GM10266 (cell line): ENCODE measurements around the gene TMEM117.

Experiments
- DNase-seq: peaks from one replicate; pipeline ENCODE4 v3.0.0; 2012; ENCODE audit errors: extremely low spot score
- TF ChIP-seq, protein P1 (sequence below): IDR thresholded peaks from 2 replicates; pipeline ENCODE4 v1.5.1; 2012; ENCODE audit warnings: mild to moderate bottlenecking, low read depth; ENCODE audit not compliant: control insufficient read depth, insufficient read depth; ENCODE audit errors: missing control alignments

Gene TMEM117

GRCh38 chr12:44217146-44217883 lies 381.4 kb downstream of the TMEM117 start:
- no peak for DNase-seq
- TF ChIP-seq, protein P1, sequence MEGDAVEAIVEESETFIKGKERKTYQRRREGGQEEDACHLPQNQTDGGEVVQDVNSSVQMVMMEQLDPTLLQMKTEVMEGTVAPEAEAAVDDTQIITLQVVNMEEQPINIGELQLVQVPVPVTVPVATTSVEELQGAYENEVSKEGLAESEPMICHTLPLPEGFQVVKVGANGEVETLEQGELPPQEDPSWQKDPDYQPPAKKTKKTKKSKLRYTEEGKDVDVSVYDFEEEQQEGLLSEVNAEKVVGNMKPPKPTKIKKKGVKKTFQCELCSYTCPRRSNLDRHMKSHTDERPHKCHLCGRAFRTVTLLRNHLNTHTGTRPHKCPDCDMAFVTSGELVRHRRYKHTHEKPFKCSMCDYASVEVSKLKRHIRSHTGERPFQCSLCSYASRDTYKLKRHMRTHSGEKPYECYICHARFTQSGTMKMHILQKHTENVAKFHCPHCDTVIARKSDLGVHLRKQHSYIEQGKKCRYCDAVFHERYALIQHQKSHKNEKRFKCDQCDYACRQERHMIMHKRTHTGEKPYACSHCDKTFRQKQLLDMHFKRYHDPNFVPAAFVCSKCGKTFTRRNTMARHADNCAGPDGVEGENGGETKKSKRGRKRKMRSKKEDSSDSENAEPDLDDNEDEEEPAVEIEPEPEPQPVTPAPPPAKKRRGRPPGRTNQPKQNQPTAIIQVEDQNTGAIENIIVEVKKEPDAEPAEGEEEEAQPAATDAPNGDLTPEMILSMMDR = no peak

DNA sequence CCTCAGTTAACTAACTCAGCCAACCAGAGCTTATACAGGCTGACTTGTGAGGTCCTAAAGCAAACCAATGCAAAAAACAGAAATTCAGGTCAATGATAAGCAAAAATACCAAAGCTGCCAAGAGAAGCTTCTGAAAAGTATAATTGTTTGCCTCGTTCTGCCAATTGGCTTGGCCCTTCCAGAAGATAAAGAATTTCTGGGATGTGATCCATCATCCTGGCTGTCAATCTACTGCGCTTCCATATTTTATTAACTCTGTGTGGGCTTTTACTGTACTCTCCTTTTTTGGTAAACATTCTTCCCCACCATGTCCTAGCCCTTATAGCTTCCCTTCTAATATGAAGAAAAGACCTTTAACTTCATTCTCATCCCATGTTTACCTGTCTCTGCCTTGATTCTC lies 387.9 kb downstream of the TMEM117 start:
- TF ChIP-seq, protein P1 = no peak
- DNase-seq = no peak

DNA sequence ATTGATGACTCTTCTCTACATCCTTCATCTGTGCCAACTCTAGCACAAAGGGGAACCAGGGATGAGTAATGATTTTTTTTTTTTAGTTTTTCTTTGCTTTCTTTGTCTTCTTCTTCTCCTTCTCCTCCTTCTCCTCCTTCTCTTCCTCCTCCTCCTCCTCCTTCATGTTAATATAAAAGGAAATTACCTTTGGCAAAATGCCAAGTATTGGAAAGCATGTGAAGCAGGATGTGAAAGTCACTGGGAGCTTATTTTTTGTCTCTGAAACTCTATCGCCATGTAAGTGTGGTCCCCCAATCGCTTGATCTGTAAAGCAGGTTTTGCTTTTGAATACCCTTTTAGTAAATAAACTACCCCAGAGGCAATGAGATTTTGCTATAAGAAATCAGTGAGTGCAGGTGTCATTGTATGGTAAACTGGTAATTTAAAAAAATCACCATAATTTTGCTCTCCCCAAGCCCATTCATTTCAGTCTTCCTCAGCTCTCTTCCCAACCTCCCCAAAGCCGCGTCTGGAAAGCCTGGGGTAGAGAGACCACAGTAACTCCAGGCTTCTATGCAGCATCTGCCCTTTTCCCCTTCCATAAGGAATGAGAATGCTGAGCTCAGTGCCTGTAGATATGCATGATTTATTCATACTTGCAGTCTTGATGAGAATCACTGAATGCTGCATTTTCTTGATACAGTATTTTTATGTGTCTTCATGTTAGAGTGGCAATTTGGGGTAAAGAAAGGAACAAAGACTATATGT lies 388.7 kb downstream of the TMEM117 start:
- TF ChIP-seq, protein P1 = no peak
- DNase-seq = no peak

GRCh38 chr12:44225149-44225510 lies 389.2 kb downstream of the TMEM117 start:
- TF ChIP-seq, protein P1 = no peak
- no peak for DNase-seq

- DNase-seq = no peak
- TF ChIP-seq, protein P1 = no peak
Measured at GRCh38 chr12:44227616-44228015, 391.7 kb downstream of the TMEM117 start.

DNA sequence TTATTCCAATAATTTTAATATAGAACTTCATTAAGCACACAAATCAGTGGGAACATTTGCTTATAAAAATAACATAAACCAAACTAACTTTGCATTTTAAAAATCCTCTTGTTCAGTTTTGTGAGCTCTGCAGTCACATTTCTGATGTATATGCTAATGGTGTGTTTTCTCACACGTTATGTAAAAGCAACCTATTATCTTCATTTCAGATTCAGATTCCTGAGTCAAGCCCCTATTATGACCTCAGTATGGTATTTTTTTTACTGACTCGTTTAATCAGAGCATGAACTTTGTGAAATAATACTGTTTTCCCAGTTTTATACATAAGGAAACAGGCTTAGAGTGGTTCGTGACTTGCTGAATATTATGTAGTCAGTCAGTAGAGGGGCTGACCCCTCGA lies 394.0 kb downstream of the TMEM117 start:
- no peak for DNase-seq
- TF ChIP-seq, protein P1 = no peak

DNA sequence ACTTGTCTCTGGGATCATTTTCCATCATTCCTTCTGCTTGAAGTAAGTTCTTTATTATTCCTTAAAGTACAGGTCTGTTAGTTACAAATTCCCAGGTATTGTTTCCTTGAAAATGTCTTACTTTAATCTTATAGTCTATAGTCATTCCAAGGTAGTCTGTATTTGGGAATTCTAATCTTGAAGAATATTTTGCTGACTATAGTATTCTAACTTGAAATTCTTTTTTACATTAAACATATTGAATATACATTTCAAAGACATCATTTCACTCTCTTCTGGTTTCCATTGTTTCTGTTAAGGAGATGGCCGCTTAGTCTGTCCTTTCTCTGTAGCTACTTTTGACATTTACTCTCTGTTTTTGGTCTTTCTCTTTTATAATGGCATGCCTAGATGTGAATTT lies 399.8 kb downstream of the TMEM117 start:
- no peak for DNase-seq
- TF ChIP-seq, protein P1 = no peak
